ENCODE measurements around the gene FOXJ3. TPM values are rescaled to one million over a fixed set of nuclear protein-coding genes. Genes with fewer than 3 reads are reported as not detected.
A peak's percentile ranks its signal among the peaks of the same experiment; 100 is the strongest.

The FOXJ3 gene
- total and polyA plus RNA-seq, 2 of the 8 experiments (the other 6 are each of a cell fraction or from before 2014, with no cell fraction given), result 48.6 to 51.9 TPM

DNA sequence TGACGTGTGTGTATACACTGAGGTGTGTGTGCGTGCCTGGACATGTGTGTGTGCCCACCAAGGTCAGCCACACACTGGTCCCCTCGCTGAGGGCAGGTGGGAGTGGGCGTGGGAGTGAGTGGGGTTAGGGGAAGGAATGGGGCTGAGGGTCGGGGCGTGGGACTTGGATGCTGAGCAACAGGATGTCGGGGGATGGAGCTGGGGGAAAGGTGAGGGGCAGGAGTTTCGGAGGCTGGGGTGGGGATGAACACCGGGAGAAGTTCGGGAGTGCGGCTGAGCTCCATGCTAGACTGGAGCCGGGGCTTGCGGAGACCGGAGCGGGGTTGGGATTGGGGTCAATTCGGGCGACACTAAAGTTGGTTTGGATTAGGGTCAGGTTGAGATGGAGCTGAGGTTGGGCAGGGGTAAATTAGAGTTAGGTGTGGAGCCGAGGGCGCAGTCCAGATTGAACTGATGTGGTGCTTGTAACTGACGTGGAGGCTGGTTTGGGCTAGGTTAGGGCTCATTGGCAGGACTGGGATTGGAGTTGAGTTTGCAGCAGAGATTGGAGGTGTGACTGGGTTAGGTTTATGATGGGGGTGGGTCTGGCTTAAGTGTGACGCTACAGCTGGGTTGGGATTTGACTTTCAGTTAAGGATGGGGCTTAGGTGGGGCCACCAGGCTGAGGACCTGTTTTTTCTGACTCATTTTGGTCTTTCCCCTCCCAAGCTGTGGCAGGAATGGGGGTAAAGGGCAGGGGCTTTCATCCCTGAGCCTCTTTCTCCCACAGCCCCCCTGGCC, 167.2 kb downstream of the FOXJ3 start:
- H4K20me1 ChIP-seq (replicated peaks in 1 of 2; ENCODE audit: control insufficient read depth in 1 of 2, insufficient read depth in 2 of 2, low read length in 2 of 2), result no peaks in the 10 kb centered on the region
- H4K91ac ChIP-seq (replicated peaks; ENCODE audit: insufficient read length, low read length), result no peak overlapping the region
- H2AFZ ChIP-seq (ENCODE audit: low read length), result no peak overlapping the region
- H3K18ac ChIP-seq (ENCODE audit: extremely low read depth, low read length), result peak overlapping the region; percentile 10; the same call in 1 of the 2 replicates
- H3K9ac ChIP-seq (replicated peaks in 1 of 4; ENCODE audit: extremely low read depth in 1 of 4, low read depth in 3 of 4, low read length in 3 of 4), result no peak overlapping the region
- no peak for FAIRE-seq
- no peak overlapping the region for H3K56ac ChIP-seq (replicated peaks; ENCODE audit: insufficient read length, low read depth, low read length)
- no peak overlapping the region for H2BK15ac ChIP-seq (ENCODE audit: low read length)
- H2AK5ac ChIP-seq (ENCODE audit: low read depth, low read length), result peak overlapping the region; percentile 75; the same call in 1 of the 2 replicates
- peaks cover 3% of the 10 kb centered on the region; the same call in 1 of the 2 replicates for H3K23me2 ChIP-seq (ENCODE audit: low read depth, low read length)
- H3K23ac ChIP-seq (ENCODE audit: insufficient read length), result no peak overlapping the region
- no peak for DNase-seq (ENCODE audit: low read depth in 1 of 2, low spot score in 2 of 2)
- H3K79me1 ChIP-seq (ENCODE audit: low read depth, low read length), result no peaks in the 10 kb centered on the region
- peaks cover 0 to 9% (median 0%) of the 10 kb centered on the region in 4 experiments; a peak in 1 of 7 replicates for H3K4me1 ChIP-seq (replicated peaks in 1 of 4; ENCODE audit: control insufficient read depth in 3 of 4, insufficient read depth in 4 of 4, low read length in 3 of 4)
- H2BK120ac ChIP-seq (replicated peaks; ENCODE audit: low read depth, low read length), result no peak overlapping the region
- CTCF ChIA-PET (ENCODE audit: partially characterized antibody), result interaction anchor here (1.1 to 7.9 kb wide), 4 partner anchors 8 to 655 kb away, joined by 3 to 77 read pairs (median 4); no protein-coding TSS in a partner anchor
- POLR2A ChIA-PET (ENCODE audit: partially characterized antibody), result no interaction called here
- 90% methylated on average over 20 of the region's 21 CpGs; no CpG with 5 or more reads in 1 of the 2 experiments for WGBS, 2 experiments (ENCODE audit: extremely low coverage in 1 of 2, insufficient coverage in 1 of 2, insufficient read length in 1 of 2, insufficient replicate concordance in 2 of 2, low coverage in 1 of 2, low lambda C conversion rate in 2 of 2, missing lambda C conversion rate in 1 of 2)
- H2BK20ac ChIP-seq (ENCODE audit: low read length), result no peak overlapping the region
- H3K14ac ChIP-seq (ENCODE audit: insufficient read length), result no peak overlapping the region
- no peak overlapping the region for H4K5ac ChIP-seq (ENCODE audit: insufficient read length, low read depth, low read length)
- H3K79me2 ChIP-seq (ENCODE audit: control insufficient read depth in 1 of 2, insufficient read depth in 2 of 2, low read length in 2 of 2), result no peaks in the 10 kb centered on the region
- no peak overlapping the region for H3K4me3 ChIP-seq (ENCODE audit: extremely low read depth in 1 of 4, insufficient read depth in 2 of 4, low read depth in 3 of 4, low read length in 4 of 4)
- peak overlapping the region; percentile 52; the same call in 1 of the 2 replicates for H2BK5ac ChIP-seq (ENCODE audit: low read depth, low read length)
- H3K4me2 ChIP-seq (ENCODE audit: insufficient read depth in 1 of 2, low read depth in 2 of 2, low read length in 2 of 2), result no peak overlapping the region
- H3K27ac ChIP-seq (ENCODE audit: low read depth, low read length), result no peak overlapping the region
- no peaks in the 10 kb centered on the region for H3K27me3 ChIP-seq (replicated peaks in 1 of 4; ENCODE audit: control insufficient read depth in 3 of 4, extremely low read depth in 1 of 4, insufficient read depth in 3 of 4, low read length in 3 of 4)
- H3K9me3 ChIP-seq (ENCODE audit: insufficient read depth in 2 of 2, low read depth in 1 of 2, low read length in 1 of 2), result no peaks in the 10 kb centered on the region
- H3K36me3 ChIP-seq (ENCODE audit: control insufficient read depth in 2 of 4, insufficient read depth in 4 of 4, low read length in 3 of 4), result no peaks in the 10 kb centered on the region
- H2BK12ac ChIP-seq (ENCODE audit: low read depth, low read length), result peak overlapping the region; percentile 86
- no peak overlapping the region for H4K8ac ChIP-seq (ENCODE audit: extremely low read depth, insufficient read depth, low read length)
- H3K4ac ChIP-seq (replicated peaks; ENCODE audit: insufficient read length, low read depth, low read length), result no peak overlapping the region
- TF ChIP-seq SAP30 (IDR thresholded peaks at IDR 0.05; ENCODE audit: insufficient read depth, insufficient replicate concordance, low read length) (no peak), ZNF274 (IDR thresholded peaks at IDR 0.05; ENCODE audit: borderline replicate concordance, extremely low read depth, low read length) (no peak), USF2 (IDR thresholded peaks at IDR 0.05; ENCODE audit: low read length) (no peak), TCF12 (IDR thresholded peaks at IDR 0.05; ENCODE audit: low read depth, low read length) (no peak), CTCF (IDR thresholded peaks at IDR 0.05; ENCODE audit: control extremely low read depth in 1 of 3, insufficient read depth in 1 of 3, low read depth in 1 of 3, low read length in 3 of 3) (no peak), SUZ12 (IDR thresholded peaks at IDR 0.05; ENCODE audit: low read length) (no peak)
- TF ChIP-seq, protein P1, sequence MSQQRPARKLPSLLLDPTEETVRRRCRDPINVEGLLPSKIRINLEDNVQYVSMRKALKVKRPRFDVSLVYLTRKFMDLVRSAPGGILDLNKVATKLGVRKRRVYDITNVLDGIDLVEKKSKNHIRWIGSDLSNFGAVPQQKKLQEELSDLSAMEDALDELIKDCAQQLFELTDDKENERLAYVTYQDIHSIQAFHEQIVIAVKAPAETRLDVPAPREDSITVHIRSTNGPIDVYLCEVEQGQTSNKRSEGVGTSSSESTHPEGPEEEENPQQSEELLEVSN (IDR thresholded peaks at IDR 0.05), result no peak

Measured in H1 (cell line).